DOHH2 (cell line): Measurements from ENCODE around the gene PDE9A.

ENCODE experiments used
- H3F3A ChIP-seq: fragments of 200-600 bp; sonication (generic), shearing (Covaris generic); 2 replicates; pipeline ENCODE4 v1.6.0; 2016; ENCODE audit warnings: antibody characterized with exemption, mild to moderate bottlenecking; ENCODE audit not compliant: control insufficient read depth, insufficient read depth
- H3K27ac ChIP-seq: fragments of 200-600 bp; sonication (generic); 2 replicates; pipeline ENCODE4 v1.5.1; 2014; ENCODE audit warnings: low read depth, mild to moderate bottlenecking, low read length, moderate library complexity
- H3K27me3 ChIP-seq: fragments of 200-600 bp; sonication (generic); 2 replicates; pipeline ENCODE4 v1.6.1; 2014; ENCODE audit warnings: mild to moderate bottlenecking, low read length, mixed read lengths; ENCODE audit not compliant: control insufficient read depth
- H3K36me3 ChIP-seq: fragments of 200-600 bp; sonication (generic); 2 replicates; pipeline ENCODE4 v1.6.1; 2014; ENCODE audit warnings: mild to moderate bottlenecking, low read length, moderate library complexity, mixed read lengths; ENCODE audit not compliant: control insufficient read depth
- H3K4me1 ChIP-seq: fragments of 200-600 bp; sonication (generic); 2 replicates; pipeline ENCODE4 v1.6.1; 2014; ENCODE audit warnings: mild to moderate bottlenecking, low read length, mixed read lengths; ENCODE audit not compliant: control insufficient read depth
- H3K4me2 ChIP-seq: fragments of 200-600 bp; sonication (generic); 2 replicates; pipeline ENCODE4 v1.6.0; 2014; ENCODE audit warnings: mild to moderate bottlenecking, low read length, moderate library complexity
- H3K4me3 ChIP-seq: fragments of 200-600 bp; sonication (generic); 2 replicates; pipeline ENCODE4 v1.5.1; 2014; ENCODE audit warnings: mild to moderate bottlenecking, low read length, mixed read lengths
- H3K79me2 ChIP-seq: fragments of 200-600 bp; sonication (generic); 2 replicates; pipeline ENCODE4 v1.6.1; 2014; ENCODE audit warnings: mild to moderate bottlenecking, low read length, mixed read lengths; ENCODE audit not compliant: control insufficient read depth
- H3K9me2 ChIP-seq: fragments of 200-600 bp; sonication (generic); replicated peaks from 2 replicates; pipeline ENCODE4 v1.6.1; 2014; ENCODE audit warnings: mild to moderate bottlenecking, low read length, mixed read lengths; ENCODE audit not compliant: control insufficient read depth
- H3K9me3 ChIP-seq: fragments of 200-600 bp; sonication (generic); 2 replicates; pipeline ENCODE4 v1.6.1; 2014; ENCODE audit warnings: antibody characterized with exemption, low read length, mixed read lengths; ENCODE audit not compliant: control insufficient read depth, insufficient read depth
- H4K20me1 ChIP-seq: fragments of 200-600 bp; sonication (generic); 2 replicates; pipeline ENCODE4 v1.6.0; 2014; ENCODE audit warnings: low read depth, mild to moderate bottlenecking, antibody characterized with exemption, low read length, moderate library complexity; ENCODE audit not compliant: control insufficient read depth, insufficient read depth
- CTCF ChIP-seq: fragments of 200-600 bp; sonication (generic); IDR thresholded peaks from one replicate; pipeline ENCODE4 v1.5.1; 2014; ENCODE audit warnings: antibody characterized with exemption, mild to moderate bottlenecking, low read depth, low read length; ENCODE audit not compliant: poor library complexity, severe bottlenecking
- EZH2phosphoT487 ChIP-seq: fragments of 200-600 bp; sonication (generic); IDR thresholded peaks from 2 replicates; pipeline ENCODE4 v1.6.1; 2017; ENCODE audit warnings: borderline replicate concordance, mild to moderate bottlenecking, antibody characterized with exemption, low read length, moderate library complexity, mixed read lengths

The PDE9A gene

GRCh38 chr21:42771503-42771805, 118.0 kb downstream of the PDE9A start:
- Histone ChIP-seq H3K27me3 (no peaks in the 10 kb centered on the region), H3K4me3 (no peak overlapping the region), H3K27ac (no peak overlapping the region), H3K36me3 (peaks cover 13% of the 10 kb centered on the region), H3K4me2 (no peak overlapping the region), H3K9me2 (no peaks in the 10 kb centered on the region), H3K4me1 (no peaks in the 10 kb centered on the region), H3K79me2 (no peaks in the 10 kb centered on the region), H3K9me3 (no peaks in the 10 kb centered on the region), H3F3A (no peaks in the 10 kb centered on the region), H4K20me1 (peaks cover 3% of the 10 kb centered on the region; the same call in 1 of the 2 replicates)
- TF ChIP-seq CTCF (no peak), EZH2phosphoT487 (no peak)

GRCh38 chr21:42775123-42775522, 121.7 kb downstream of the PDE9A start:
- peaks cover 8% of the 10 kb centered on the region for H3K4me1 ChIP-seq
- no peak overlapping the region for H3K4me3 ChIP-seq
- no peaks in the 10 kb centered on the region for H3K9me3 ChIP-seq
- peaks cover 21% of the 10 kb centered on the region for H3K27me3 ChIP-seq
- H4K20me1 ChIP-seq = peaks cover 3% of the 10 kb centered on the region; the same call in 1 of the 2 replicates
- no peaks in the 10 kb centered on the region for H3F3A ChIP-seq
- no peaks in the 10 kb centered on the region for H3K9me2 ChIP-seq
- H3K27ac ChIP-seq = no peak overlapping the region
- no peaks in the 10 kb centered on the region for H3K79me2 ChIP-seq
- no peak for TF ChIP-seq CTCF
- TF ChIP-seq EZH2phosphoT487 = no peak
- H3K4me2 ChIP-seq = no peak overlapping the region
- H3K36me3 ChIP-seq = no peaks in the 10 kb centered on the region

GRCh38 chr21:42775891-42776290, 122.5 kb downstream of the PDE9A start:
- Histone ChIP-seq H3K27ac (no peak overlapping the region), H3K79me2 (no peaks in the 10 kb centered on the region), H4K20me1 (peaks cover 3% of the 10 kb centered on the region; the same call in 1 of the 2 replicates), H3K4me3 (no peak overlapping the region), H3K4me1 (peaks cover 8% of the 10 kb centered on the region), H3K27me3 (peaks cover 29% of the 10 kb centered on the region), H3K9me3 (no peaks in the 10 kb centered on the region), H3K4me2 (no peak overlapping the region), H3K9me2 (no peaks in the 10 kb centered on the region), H3K36me3 (no peaks in the 10 kb centered on the region), H3F3A (no peaks in the 10 kb centered on the region)
- TF ChIP-seq CTCF (no peak), EZH2phosphoT487 (no peak)
